DMS 273 treated with DMSO at 0.1 percent for 48 hours (cell line): ENCODE measurements around the gene CPNE7.

Experiments
- DNase-seq: peaks from one replicate; lab custom pipeline; 2025; lab: John Stamatoyannopoulos, UW

CPNE7 gene

GRCh38 chr16:89549007-89549700 lies 26.4 kb upstream of the CPNE7 start:
- DNase-seq = no peak

DNA sequence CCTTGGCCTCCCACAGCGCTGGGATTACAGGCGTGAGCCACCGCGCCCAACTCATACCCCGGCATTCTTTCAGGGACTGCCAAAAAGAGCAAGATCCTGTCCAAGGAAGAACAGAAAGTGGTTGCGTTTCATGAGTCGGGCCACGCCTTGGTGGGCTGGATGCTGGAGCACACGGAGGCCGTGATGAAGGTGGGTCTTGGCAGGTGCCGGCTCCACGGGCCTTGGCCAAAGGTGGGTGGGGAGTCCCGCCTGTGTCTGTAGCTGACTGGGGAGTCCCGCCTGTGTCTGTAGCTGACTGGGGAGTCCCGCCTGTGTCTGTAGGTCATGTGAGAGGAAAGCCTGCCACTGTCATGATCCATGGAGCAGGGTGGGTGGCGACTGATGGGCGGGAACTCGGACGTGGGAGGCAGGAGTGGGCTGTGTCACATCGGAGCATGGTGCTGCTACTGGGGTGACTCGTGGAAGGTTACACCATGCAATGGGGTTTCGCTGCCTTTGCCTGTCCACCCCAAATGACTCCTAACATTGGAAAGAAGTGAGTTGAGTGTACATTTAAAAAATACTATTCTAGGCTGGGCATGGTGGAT lies 25.0 kb upstream of the CPNE7 start:
- no peak for DNase-seq

DNA sequence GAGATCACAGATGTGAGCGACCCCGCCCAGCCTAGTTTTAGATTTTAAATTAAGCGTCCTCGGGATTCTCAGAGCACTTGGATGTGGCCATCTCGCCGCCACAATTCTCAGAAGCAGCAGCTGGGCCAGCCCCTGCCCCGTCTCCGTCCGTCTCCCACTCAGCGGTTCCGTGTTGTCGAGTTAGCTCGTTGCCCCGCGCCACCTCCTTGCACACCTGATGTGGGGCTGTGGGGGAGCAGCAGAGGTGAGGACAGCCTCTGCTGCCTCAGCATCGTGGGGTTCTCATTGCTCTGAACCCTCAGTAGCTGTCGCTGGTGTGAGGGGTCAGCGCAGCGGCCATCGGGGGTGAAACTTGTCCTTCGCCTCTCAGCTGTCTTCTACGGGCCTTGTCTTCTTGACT lies 23.2 kb upstream of the CPNE7 start:
- DNase-seq = no peak

DNA sequence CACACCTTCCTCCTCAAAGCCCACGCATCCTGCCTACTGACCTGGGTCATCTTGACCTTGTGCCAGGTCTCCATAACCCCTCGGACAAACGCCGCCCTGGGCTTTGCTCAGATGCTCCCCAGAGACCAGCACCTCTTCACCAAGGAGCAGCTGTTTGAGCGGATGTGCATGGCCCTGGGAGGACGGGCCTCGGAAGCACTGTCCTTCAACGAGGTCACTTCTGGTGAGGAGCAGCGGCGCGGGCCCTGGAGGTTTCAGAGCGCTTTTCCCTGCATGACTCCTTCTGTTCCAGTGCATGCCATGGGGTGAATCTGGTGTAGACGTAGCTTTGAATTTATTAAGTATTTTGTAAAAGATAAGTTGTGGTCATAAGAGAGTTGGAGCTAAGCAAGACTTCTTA lies 22.6 kb upstream of the CPNE7 start:
- no peak for DNase-seq

DNA sequence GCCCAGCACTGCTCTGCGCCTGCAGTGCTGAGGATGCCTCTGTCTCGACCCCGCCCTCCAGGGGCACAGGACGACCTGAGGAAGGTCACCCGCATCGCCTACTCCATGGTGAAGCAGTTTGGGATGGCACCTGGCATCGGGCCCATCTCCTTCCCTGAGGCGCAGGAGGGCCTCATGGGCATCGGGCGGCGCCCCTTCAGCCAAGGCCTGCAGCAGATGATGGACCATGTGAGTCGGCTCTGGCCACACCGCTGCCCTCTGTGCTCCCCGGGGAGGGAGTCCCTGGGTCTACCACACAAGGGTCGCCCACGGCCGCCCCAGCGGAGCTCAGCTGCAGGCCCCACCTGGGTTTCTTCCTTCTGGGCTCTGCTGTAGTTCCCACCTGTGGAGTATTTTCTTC lies 21.8 kb upstream of the CPNE7 start:
- no peak for DNase-seq

DNA sequence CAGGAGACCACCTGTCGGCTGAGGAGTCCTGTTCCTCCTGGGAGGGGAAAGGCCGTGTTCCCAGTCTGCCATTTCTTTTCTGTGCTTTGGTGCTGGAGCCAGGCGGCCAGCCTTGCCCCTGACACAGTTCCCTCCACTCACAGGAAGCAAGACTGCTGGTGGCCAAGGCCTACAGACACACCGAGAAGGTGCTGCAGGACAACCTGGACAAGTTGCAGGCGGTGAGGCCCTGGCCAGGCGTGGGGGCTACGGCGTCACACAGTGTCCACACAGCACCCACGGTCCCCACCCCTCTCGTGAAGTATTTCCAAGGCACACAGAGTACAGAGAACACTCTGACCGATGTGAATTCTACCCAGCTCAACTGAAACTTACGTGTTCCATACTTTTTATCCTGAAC lies 21.2 kb upstream of the CPNE7 start:
- DNase-seq = no peak

DNA sequence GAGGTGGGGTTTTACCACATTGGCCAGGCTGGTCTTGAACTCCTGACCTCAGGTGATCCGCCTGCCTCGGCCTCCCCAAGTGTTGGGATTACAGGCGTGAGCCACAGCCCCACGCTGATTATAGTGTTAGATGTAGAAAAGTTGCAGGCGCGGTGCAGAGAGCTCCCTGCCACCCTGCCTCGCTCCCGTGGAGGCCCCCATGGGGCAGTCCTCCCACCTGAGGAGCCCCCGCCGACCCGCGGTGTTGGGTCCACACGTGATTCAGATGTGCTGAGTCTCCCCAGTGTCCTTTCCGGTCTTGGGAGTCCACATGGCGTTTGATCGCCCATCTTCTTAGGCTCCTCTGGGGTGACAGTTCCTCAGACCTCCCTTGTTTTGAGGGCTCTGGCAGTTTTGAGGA lies 20.3 kb upstream of the CPNE7 start:
- no peak for DNase-seq

DNA sequence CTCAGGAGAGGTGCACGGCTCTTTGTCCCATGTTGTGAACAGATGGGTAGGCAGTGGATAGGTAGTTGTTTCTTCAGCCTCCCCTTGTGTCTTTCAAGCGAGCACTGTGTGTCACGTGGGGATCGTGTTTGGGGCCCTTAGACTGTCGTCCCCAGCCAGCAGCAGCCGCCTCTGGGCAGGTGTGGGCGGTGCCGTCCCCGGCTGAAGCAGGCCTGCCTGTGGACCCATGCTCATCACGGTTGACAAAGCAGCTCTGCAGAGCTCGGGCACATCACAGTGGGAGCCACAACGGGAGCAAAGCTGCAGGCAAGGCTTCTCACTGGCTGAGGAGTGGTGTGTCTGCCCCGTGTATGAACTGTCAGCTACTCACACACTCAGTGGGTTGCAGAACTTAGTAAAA lies 19.8 kb upstream of the CPNE7 start:
- no peak for DNase-seq

DNA sequence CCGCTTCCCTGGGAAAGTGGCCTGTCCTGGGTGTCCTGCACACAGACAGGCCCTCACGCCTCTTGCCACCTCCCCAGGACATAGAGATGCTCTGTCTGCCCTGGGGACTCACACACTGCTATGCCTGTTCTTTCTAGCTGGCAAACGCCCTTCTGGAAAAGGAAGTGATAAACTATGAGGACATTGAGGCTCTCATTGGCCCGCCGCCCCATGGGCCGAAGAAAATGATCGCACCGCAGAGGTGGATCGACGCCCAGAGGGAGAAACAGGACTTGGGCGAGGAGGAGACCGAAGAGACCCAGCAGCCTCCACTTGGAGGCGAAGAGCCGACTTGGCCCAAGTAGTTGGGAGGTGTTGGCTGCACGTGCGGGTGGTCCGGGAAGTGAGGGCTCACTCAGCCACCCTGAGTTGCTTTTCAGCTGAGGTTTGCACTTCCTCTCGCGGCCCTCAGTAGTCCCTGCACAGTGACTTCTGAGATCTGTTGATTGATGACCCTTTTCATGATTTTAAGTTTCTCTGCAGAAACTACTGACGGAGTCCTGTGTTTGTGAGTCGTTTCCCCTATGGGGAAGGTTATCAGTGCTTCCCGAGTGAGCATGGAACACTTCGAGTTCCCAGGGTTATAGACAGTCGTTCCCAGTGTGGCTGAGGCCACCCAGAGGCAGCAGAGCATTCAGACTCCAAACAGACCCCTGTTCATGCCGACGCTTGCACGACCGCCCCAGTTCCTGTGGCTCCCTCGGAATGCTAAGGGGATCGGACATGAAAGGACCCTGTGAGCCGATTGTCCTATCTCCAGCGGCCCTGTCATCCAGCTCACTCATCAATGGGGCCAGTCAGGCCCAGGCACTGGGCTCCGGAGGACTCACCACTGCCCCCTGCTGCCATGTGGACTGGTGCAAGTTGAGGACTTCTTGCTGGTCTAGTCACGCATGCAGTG lies 18.5 kb upstream of the CPNE7 start:
- peak; percentile 50 for DNase-seq

- DNase-seq = no peak
Observed at GRCh38 chr16:89557690-89558490, 17.7 kb upstream of the CPNE7 start.

- DNase-seq = peak; percentile 89
Observed at GRCh38 chr16:89560378-89561141, 15.0 kb upstream of the CPNE7 start, which contains the start of gene RPL13. Gene RPL13, plus strand, starts transcription at chr16:89560682. Its CDS starts 278 bp downstream, at chr16:89560960.

DNA sequence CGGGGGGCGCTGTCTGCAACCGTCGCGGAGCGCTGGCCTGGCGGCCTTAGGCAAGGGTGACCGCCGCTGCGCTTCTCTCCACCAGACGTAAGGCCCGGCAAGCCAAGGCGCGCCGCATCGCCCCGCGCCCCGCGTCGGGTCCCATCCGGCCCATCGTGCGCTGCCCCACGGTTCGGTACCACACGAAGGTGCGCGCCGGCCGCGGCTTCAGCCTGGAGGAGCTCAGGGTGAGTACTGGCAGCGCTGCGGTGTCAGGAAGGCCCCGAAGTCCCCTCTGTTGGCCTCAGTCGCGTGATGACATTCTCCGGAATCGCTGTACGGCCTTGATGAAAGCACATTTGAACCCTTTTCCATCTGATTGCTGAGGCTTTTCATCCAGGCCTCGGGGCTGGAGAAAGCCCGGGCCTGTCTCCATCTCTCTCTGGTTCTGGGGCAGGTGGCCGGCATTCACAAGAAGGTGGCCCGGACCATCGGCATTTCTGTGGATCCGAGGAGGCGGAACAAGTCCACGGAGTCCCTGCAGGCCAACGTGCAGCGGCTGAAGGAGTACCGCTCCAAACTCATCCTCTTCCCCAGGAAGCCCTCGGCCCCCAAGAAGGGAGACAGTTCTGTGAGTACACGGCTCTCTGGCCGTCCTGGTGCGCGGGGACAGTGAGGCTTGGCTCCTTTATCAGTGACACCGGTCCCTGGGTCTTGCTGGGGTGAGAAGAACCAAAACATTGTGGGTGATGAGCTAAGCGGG lies 14.2 kb upstream of the CPNE7 start:
- DNase-seq = no peak

DNA sequence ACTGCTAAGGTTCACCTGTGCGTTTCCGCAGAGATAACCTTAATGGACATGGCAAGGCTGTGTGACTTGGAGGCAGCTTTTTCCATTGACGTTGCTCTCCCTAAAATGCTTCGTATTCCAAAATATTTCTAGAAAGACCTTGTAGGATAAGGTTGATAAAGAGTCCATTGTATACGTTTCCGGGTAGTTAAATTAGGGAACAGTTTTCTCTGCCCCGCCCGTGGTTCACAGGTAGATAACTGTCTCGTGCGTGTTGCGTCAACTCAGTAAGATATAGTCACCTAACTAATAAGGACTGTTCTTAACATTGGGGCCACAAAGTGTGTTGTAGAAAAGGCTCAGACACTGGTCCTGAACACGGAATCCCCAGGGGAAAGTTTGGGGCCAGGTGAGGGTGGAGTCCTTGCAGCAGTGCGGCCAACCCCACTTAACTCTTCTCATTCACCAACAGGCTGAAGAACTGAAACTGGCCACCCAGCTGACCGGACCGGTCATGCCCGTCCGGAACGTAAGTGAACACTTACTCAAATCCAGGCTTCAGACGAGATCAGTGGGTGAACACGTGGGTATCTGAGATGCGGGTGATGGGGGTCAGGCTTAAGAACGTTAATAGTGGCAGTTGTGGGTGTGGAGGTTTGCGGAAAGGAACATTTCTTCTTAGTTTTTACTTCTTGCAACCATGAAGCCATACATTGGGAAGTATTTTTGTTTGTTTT lies 13.5 kb upstream of the CPNE7 start:
- DNase-seq = no peak

DNA sequence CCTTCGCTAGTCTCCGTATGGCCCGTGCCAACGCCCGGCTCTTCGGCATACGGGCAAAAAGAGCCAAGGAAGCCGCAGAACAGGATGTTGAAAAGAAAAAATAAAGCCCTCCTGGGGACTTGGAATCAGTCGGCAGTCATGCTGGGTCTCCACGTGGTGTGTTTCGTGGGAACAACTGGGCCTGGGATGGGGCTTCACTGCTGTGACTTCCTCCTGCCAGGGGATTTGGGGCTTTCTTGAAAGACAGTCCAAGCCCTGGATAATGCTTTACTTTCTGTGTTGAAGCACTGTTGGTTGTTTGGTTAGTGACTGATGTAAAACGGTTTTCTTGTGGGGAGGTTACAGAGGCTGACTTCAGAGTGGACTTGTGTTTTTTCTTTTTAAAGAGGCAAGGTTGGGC lies 12.6 kb upstream of the CPNE7 start:
- DNase-seq = no peak

GRCh38 chr16:89563639-89564392 lies 11.7 kb upstream of the CPNE7 start:
- no peak for DNase-seq

DNA sequence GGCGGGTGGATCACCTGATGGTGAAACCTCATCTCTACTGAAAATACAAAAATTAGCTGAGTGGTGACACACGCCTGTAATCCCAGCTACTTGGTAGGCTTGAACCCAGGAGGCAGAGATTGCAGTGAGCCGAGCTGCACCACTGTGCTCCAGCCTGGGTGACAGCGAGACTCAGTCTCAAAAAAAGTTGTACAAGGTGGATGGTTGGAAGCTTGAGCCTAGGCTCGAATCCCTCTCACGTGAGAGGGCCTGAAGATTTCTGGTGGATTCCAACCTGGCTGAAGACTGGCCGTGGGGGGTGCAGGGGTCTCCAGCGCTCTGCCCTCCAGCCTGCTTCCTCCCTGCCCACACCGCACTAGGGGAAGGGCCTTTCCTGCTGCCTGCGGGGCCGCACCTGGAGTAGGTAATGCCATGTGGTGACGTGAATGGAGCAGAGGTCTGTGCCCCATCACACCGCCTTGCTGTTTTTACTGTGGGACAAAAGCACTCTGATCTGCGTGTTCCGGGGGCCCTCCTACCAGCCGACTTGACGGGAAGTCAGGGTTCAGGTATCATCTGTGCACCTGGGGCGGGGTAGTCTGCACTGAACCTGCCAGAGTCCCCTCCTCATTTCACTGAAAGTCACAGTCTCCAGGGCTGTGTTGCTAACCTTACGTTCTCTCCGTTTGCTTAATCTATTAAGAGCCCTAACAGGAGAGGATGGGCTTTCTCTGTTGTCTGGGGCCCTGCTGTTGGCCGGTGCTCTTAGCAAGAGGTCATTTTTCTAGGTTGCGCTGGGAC lies 10.9 kb upstream of the CPNE7 start:
- peak; percentile 76 for DNase-seq

GRCh38 chr16:89565256-89565505 lies 10.4 kb upstream of the CPNE7 start:
- DNase-seq = no peak

- DNase-seq = peak; percentile 78
Observed at GRCh38 chr16:89565506-89566372, 9.8 kb upstream of the CPNE7 start.
